GM18526 (cell line): ENCODE measurements around the gene ROBO1.

Experiments used
- POLR2A ChIP-seq: IDR thresholded peaks from 3 replicates; pipeline ENCODE4 v1.6.1; 2011; ENCODE audit not compliant: insufficient read length; ENCODE audit errors: extremely low read depth

ROBO1 gene

GRCh38 chr3:79473993-79474392, 293.8 kb downstream of the ROBO1 start:
- TF ChIP-seq POLR2A, result no peak

- TF ChIP-seq POLR2A, result no peak
Observed at GRCh38 chr3:79467721-79468120, 300.1 kb downstream of the ROBO1 start.

GRCh38 chr3:79461129-79461792, 306.5 kb downstream of the ROBO1 start:
- TF ChIP-seq POLR2A, result no peak

- no peak for TF ChIP-seq POLR2A
Observed at GRCh38 chr3:79453600-79453999, 314.2 kb downstream of the ROBO1 start.

GRCh38 chr3:79436387-79436786, 331.4 kb downstream of the ROBO1 start:
- no peak for TF ChIP-seq POLR2A

- no peak for TF ChIP-seq POLR2A
Observed at GRCh38 chr3:79427081-79427480, 340.7 kb downstream of the ROBO1 start.

GRCh38 chr3:79424811-79425210, 343.0 kb downstream of the ROBO1 start:
- no peak for TF ChIP-seq POLR2A

- TF ChIP-seq POLR2A, result no peak
Observed at GRCh38 chr3:79423417-79423816, 344.4 kb downstream of the ROBO1 start.

- no peak for TF ChIP-seq POLR2A
Observed at GRCh38 chr3:79421273-79421672, 346.5 kb downstream of the ROBO1 start.

GRCh38 chr3:79418855-79419621, 348.8 kb downstream of the ROBO1 start:
- no peak for TF ChIP-seq POLR2A

GRCh38 chr3:79415356-79415755, 352.4 kb downstream of the ROBO1 start:
- TF ChIP-seq POLR2A, result no peak

GRCh38 chr3:79414806-79415205, 353.0 kb downstream of the ROBO1 start:
- TF ChIP-seq POLR2A, result no peak

- TF ChIP-seq POLR2A, result no peak
Observed at GRCh38 chr3:79414035-79414434, 353.8 kb downstream of the ROBO1 start.

- no peak for TF ChIP-seq POLR2A
Observed at GRCh38 chr3:79412537-79412936, 355.3 kb downstream of the ROBO1 start.

- no peak for TF ChIP-seq POLR2A
Observed at GRCh38 chr3:79410617-79411016, 357.2 kb downstream of the ROBO1 start.

- no peak for TF ChIP-seq POLR2A
Observed at GRCh38 chr3:79410136-79410535, 357.7 kb downstream of the ROBO1 start.

- no peak for TF ChIP-seq POLR2A
Observed at GRCh38 chr3:79406175-79406574, 361.6 kb downstream of the ROBO1 start.
